B cell (primary cell): ENCODE measurements around the gene TDO2. TPM values are rescaled to one million over a fixed set of nuclear protein-coding genes. Genes with fewer than 3 reads are reported as not detected.

Experiments
- polyA plus RNA-seq: library from polyadenylated mRNA; depleted of rRNA; stranded (reverse); fragments of >200 nt; gene quantifications from 2 replicates; pipeline ENCODE4 v1.2.3, GENCODE V29; 2012
- total RNA-seq, 2 donors: library from RNA; stranded (reverse); fragments of 120-200 nt in 1 of 2; gene quantifications; 1 replicate in 1 of 2; 2 replicates in 1 of 2; pipeline versions ENCODE4 v1.2.3 to v1.2.4, GENCODE V29; 2013 to 2022

TDO2 gene
- total and polyA plus RNA-seq, 2 donors (not counting 1 experiment from before 2014, with no cell fraction given) = not detected

Other genes with a start within 250 kb of the TDO2 start
- gene GUCY1A1, start 236.8 kb upstream of the TDO2 start, total RNA-seq = 0.10 and 0.25 TPM in 2 replicates
- 0.12 and 0.40 TPM in 2 replicates for gene GUCY1A1, start 236.8 kb upstream of the TDO2 start, polyA plus RNA-seq
- 0.10 and 0.19 TPM in 2 replicates for gene GUCY1B1, start 144.7 kb upstream of the TDO2 start, total RNA-seq
- gene GUCY1B1, start 144.7 kb upstream of the TDO2 start, polyA plus RNA-seq = 0.09 and 0.23 TPM in 2 replicates
- not detected in 2 replicates for gene ASIC5, start 37.4 kb upstream of the TDO2 start, total RNA-seq
- gene ASIC5, start 37.4 kb upstream of the TDO2 start, polyA plus RNA-seq = not detected in 2 replicates
- 14.0 and 15.5 TPM in 2 replicates for gene CTSO, start 50.2 kb downstream of the TDO2 start, total RNA-seq
- 7.7 and 8.5 TPM in 2 replicates for gene CTSO, start 50.2 kb downstream of the TDO2 start, polyA plus RNA-seq